Esophagus muscularis mucosa (tissue), 4 donors: ENCODE measurements around the gene CLDN22. TPM values are rescaled to one million over a fixed set of nuclear protein-coding genes. Genes with fewer than 3 reads are reported as not detected.

Source experiments
- DNase-seq: peaks from one replicate; pipeline ENCODE4 v3.0.0-alpha.2; 2017; ENCODE audit errors: extremely low spot score
- H3K27ac ChIP-seq, 4 donors: fragments of 200-600 bp; sonication (generic); replicated peaks in 1 of 4; 1 replicate in 3 of 4; 2 replicates in 1 of 4; pipeline ENCODE4 v1.5.1; 2016 to 2019; ENCODE audit warnings: mild to moderate bottlenecking in 1 of 4
- H3K27me3 ChIP-seq, 4 donors: fragments of 200-600 bp; sonication (generic); one replicate each; pipeline versions ENCODE4 v1.5.1 to v1.6.0; 2016 to 2019
- H3K36me3 ChIP-seq, 4 donors: fragments of 200-600 bp; sonication (generic); one replicate each; pipeline ENCODE4 v1.5.1; 2016 to 2019
- H3K4me1 ChIP-seq, 4 donors: fragments of 200-600 bp; sonication (generic); one replicate each; pipeline ENCODE4 v1.5.1; 2016 to 2019
- H3K4me3 ChIP-seq, 4 donors: fragments of 200-600 bp; sonication (generic); 1 replicate in 2 of 4; 2 replicates in 2 of 4; pipeline ENCODE4 v1.5.1; 2016 to 2019; ENCODE audit warnings: mild to moderate bottlenecking in 4 of 4, moderate library complexity in 1 of 4
- H3K9me3 ChIP-seq, 4 donors: fragments of 200-600 bp; sonication (generic); 1 replicate in 3 of 4; 2 replicates in 1 of 4; pipeline ENCODE4 v1.5.1; 2016 to 2019
- EP300 ChIP-seq: sonication (generic); formaldehyde crosslinking; IDR thresholded peaks from one replicate; pipeline ENCODE4 v1.6.1; 2017; ENCODE audit warnings: antibody characterized with exemption
- POLR2A ChIP-seq: fragments of 450-650 bp; IDR thresholded peaks from one replicate; pipeline ENCODE4 v1.6.1; 2017; ENCODE audit warnings: antibody characterized with exemption, moderate library complexity, mild to moderate bottlenecking, low read depth
- POLR2AphosphoS5 ChIP-seq, 2 donors: sonication (generic); formaldehyde crosslinking; IDR thresholded peaks; one replicate each; pipeline ENCODE4 v1.6.1; 2017; ENCODE audit warnings: antibody characterized with exemption in 2 of 2
- WGBS: methylation state at CpG from one replicate; pipeline ENCODE4 v1.1.5; 2018; 5-methylcytosine and 5-hydroxymethylcytosine counted together
- intact Hi-C: fragments of 100-400 bp; cut with DNase I; formaldehyde crosslinking; loops from one replicate; pipeline ENCODE4 v1.15.1; 2023
- total RNA-seq, 4 donors: library from RNA; depleted of rRNA; stranded (reverse); fragments of >200 nt; gene quantifications; one replicate each; pipeline versions ENCODE4 v1.1.0 to v1.2.1, GENCODE V29; 2016
- TF ChIP-seq, protein P1 (sequence below), 3 experiments: fragments of 200-600 bp in 2 of 3; fragments of 450-650 bp in 1 of 3; sonication (generic) in 2 of 3; IDR thresholded peaks; one replicate each; pipeline ENCODE4 v1.5.1; 2017 to 2019; ENCODE audit warnings: antibody characterized with exemption in 3 of 3, mild to moderate bottlenecking in 2 of 3, moderate library complexity in 1 of 3

The CLDN22 gene
- total RNA-seq, 4 donors from 2014 or later: not detected

GRCh38 chr4:183353557-183353956, 33.5 kb upstream of the CLDN22 start:
- Histone ChIP-seq H3K27me3 (peaks cover 0 to 35% (median 0%) of the 10 kb centered on the region in 4 donors), H3K36me3 (no peaks in the 10 kb centered on the region), H3K9me3 (no peaks in the 10 kb centered on the region), H3K4me3 (no peak overlapping the region), H3K4me1 (no peaks in the 10 kb centered on the region), H3K27ac (no peak overlapping the region)
- DNase-seq: no peak
- no peak for TF ChIP-seq POLR2AphosphoS5 (IDR thresholded peaks at IDR 0.05)
- TF ChIP-seq, protein P1, sequence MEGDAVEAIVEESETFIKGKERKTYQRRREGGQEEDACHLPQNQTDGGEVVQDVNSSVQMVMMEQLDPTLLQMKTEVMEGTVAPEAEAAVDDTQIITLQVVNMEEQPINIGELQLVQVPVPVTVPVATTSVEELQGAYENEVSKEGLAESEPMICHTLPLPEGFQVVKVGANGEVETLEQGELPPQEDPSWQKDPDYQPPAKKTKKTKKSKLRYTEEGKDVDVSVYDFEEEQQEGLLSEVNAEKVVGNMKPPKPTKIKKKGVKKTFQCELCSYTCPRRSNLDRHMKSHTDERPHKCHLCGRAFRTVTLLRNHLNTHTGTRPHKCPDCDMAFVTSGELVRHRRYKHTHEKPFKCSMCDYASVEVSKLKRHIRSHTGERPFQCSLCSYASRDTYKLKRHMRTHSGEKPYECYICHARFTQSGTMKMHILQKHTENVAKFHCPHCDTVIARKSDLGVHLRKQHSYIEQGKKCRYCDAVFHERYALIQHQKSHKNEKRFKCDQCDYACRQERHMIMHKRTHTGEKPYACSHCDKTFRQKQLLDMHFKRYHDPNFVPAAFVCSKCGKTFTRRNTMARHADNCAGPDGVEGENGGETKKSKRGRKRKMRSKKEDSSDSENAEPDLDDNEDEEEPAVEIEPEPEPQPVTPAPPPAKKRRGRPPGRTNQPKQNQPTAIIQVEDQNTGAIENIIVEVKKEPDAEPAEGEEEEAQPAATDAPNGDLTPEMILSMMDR (IDR thresholded peaks at IDR 0.05): no peak
- TF ChIP-seq POLR2A: no peak
- no peak for TF ChIP-seq EP300
- WGBS: 85% methylated on average over 8 of the region's 8 CpGs
- intact Hi-C loops: no loop called here

DNA sequence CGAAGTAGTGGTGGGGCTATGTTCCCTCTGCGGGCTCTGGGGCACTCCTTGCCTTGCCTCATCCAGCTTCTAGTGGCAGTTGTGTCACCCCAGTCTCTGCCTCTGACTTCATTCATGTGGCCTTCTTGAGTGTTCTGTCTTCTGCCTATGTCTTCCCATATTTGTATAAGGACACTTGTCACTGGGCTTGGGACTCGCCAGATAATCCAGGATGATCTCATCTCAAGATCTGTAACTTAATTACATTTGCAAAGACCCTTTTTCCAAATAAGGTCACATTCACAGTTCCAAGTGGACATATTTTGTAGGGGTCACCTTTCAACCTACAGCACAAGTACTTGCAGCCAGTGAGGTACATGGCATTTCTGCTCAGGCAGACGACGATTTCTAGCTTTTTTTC, 32.5 kb upstream of the CLDN22 start:
- Histone ChIP-seq H3K36me3 (no peaks in the 10 kb centered on the region), H3K9me3 (no peaks in the 10 kb centered on the region), H3K4me1 (no peaks in the 10 kb centered on the region), H3K27me3 (peaks cover 0 to 42% (median 0%) of the 10 kb centered on the region in 4 donors), H3K4me3 (no peak overlapping the region), H3K27ac (no peak overlapping the region)
- TF ChIP-seq POLR2A: no peak
- TF ChIP-seq, protein P1 (IDR thresholded peaks at IDR 0.05): no peak
- no peak for DNase-seq
- intact Hi-C loops: no loop called here
- 82% methylated on average over 5 of the region's 5 CpGs for WGBS

GRCh38 chr4:183350317-183351071, 30.4 kb upstream of the CLDN22 start:
- Histone ChIP-seq H3K9me3 (no peaks in the 10 kb centered on the region), H3K4me1 (no peaks in the 10 kb centered on the region), H3K27ac (no peak overlapping the region), H3K27me3 (peaks cover 0 to 38% (median 0%) of the 10 kb centered on the region in 4 donors), H3K36me3 (no peaks in the 10 kb centered on the region), H3K4me3 (no peak overlapping the region)
- intact Hi-C loops: no loop called here
- WGBS: 84% methylated on average over 16 of the region's 17 CpGs
- DNase-seq: no peak
- no peak for TF ChIP-seq EP300
- no peak for TF ChIP-seq POLR2AphosphoS5 (IDR thresholded peaks at IDR 0.05)
- TF ChIP-seq POLR2A: no peak
- TF ChIP-seq, protein P1 (IDR thresholded peaks at IDR 0.05): no peak

DNA sequence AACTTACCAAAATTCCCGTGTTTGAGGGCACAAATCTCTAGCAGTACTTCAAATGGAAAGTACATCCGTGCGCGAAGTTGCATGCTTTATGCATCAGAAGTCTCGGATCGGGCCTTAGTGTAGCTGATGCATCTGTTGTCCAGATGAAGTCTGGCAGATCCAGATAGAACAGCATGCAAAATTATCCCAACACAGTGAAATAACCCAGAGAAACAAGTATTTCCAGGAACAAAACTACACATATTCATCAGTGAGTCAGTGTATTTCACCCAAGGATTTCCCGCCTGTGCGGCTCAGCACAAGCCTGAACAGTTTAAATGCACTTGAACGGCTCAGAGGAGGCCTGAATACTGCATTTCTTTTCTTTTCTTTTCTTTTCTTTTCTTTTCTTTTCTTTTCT, 29.6 kb upstream of the CLDN22 start:
- H3K4me1 ChIP-seq: no peaks in the 10 kb centered on the region
- no peaks in the 10 kb centered on the region for H3K9me3 ChIP-seq
- 93% methylated on average over 9 of the region's 9 CpGs for WGBS
- no peak for DNase-seq
- no peak for TF ChIP-seq POLR2AphosphoS5 (IDR thresholded peaks at IDR 0.05)
- no peak overlapping the region for H3K4me3 ChIP-seq
- no peak overlapping the region for H3K27ac ChIP-seq
- peaks cover 0 to 42% (median 0%) of the 10 kb centered on the region in 4 donors for H3K27me3 ChIP-seq
- intact Hi-C loops: no loop called here
- H3K36me3 ChIP-seq: no peaks in the 10 kb centered on the region

DNA sequence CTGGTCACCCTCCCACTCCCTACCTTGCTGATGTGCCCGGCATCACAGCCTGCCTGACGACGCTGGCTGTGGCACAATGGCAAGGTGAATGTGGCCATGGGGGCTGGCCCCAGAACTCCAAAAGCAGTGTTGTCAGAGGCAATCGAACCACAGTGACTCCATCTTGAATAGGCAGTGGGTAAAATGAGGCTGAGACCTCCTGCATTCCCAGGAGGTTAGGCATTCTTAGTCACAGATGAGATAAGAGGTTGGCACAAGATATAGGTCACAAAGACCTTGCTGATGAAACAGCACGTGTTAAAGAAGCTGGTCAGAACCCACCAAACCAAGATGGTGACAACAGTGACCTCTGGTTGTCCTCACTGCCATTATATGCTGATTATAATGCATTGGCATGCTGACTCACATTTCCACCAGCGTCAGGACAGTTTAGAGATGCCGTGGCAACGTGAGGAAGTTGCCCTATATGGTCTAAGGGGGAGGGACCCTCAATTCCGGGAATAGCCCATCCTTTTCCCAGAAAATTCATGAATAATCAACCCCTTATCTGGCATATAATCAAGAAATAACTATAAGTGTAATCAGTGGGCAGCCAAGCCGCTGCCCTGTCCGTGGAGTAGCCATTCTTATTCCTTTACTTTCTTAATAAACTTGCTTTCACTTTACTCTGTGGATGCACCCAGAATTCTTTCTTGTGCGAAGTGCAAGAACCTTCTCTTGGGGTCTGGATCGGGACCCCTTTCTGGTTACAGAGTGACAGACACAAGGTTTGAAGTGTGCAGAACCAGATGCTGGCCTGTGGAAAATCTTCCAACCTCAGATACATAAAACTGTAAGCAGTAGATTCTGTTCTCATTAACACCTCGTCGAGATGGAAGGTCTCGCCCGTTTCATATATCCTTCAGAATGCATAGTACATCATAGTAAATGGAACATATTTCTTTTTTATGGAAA, 28.9 kb upstream of the CLDN22 start:
- Histone ChIP-seq H3K27me3 (peaks cover 0 to 46% (median 0%) of the 10 kb centered on the region in 4 donors), H3K9me3 (no peaks in the 10 kb centered on the region), H3K36me3 (no peaks in the 10 kb centered on the region), H3K27ac (no peak overlapping the region), H3K4me1 (no peaks in the 10 kb centered on the region), H3K4me3 (no peak overlapping the region)
- no peak for TF ChIP-seq POLR2A
- TF ChIP-seq POLR2AphosphoS5 (IDR thresholded peaks at IDR 0.05): no peak
- TF ChIP-seq, protein P1 (IDR thresholded peaks at IDR 0.05): no peak
- TF ChIP-seq EP300: no peak
- DNase-seq: no peak
- 69% methylated on average over 17 of the region's 17 CpGs for WGBS
- intact Hi-C loops: no loop called here
